ENCODE measurements around the gene POLE2. TPM values are rescaled to one million over a fixed set of nuclear protein-coding genes. Genes with fewer than 3 reads are reported as not detected.

Gene POLE2
- total and polyA plus RNA-seq, 2 of the 13 experiments (the other 11 are each of a cell fraction or from before 2014, with no cell fraction given) = 16.6 to 37.0 TPM

- TF ChIP-seq ZBTB10 (CRISPR knock-in tag; IDR thresholded peaks at IDR 0.05; ENCODE audit: borderline replicate concordance) (no peak), AKAP8 (CRISPR knock-in tag; IDR thresholded peaks at IDR 0.05) (no peak), KLF9 (CRISPR knock-in tag; IDR thresholded peaks at IDR 0.05; ENCODE audit: low read depth) (no peak), ZNF12 (CRISPR knock-in tag; IDR thresholded peaks at IDR 0.05) (no peak; the same call in none of the 2 replicates), ZNF33A (CRISPR knock-in tag; IDR thresholded peaks at IDR 0.05; ENCODE audit: borderline replicate concordance) (no peak), ZSCAN22 (CRISPR knock-in tag; IDR thresholded peaks at IDR 0.05) (no peak), SAFB2 (CRISPR knock-in tag; IDR thresholded peaks at IDR 0.05; ENCODE audit: borderline replicate concordance, low read depth) (no peak; the same call in 1 of the 2 replicates), RBAK (CRISPR knock-in tag; IDR thresholded peaks at IDR 0.05) (no peak), KLF12 (CRISPR knock-in tag; IDR thresholded peaks at IDR 0.05; ENCODE audit: borderline replicate concordance) (no peak), NFIB (CRISPR knock-in tag; IDR thresholded peaks at IDR 0.05; ENCODE audit: borderline replicate concordance) (no peak), PRDM15 (CRISPR knock-in tag; IDR thresholded peaks at IDR 0.05) (peak; percentile 60; the same call in 1 of the 2 replicates), TFDP1 (CRISPR knock-in tag; IDR thresholded peaks at IDR 0.05; ENCODE audit: borderline replicate concordance) (peak; percentile 97), ZXDC (CRISPR knock-in tag; IDR thresholded peaks at IDR 0.05) (no peak; the same call in 1 of the 2 replicates), SNAPC2 (CRISPR knock-in tag; IDR thresholded peaks at IDR 0.05) (no peak; the same call in 1 of the 2 replicates), MXD3 (CRISPR knock-in tag; IDR thresholded peaks at IDR 0.05) (0 out of 2 replicates have a peak, but pooled peaks have one; percentile 24), ZNF577 (CRISPR knock-in tag; IDR thresholded peaks at IDR 0.05; ENCODE audit: borderline replicate concordance, low read depth) (peak; percentile 68; the same call in 1 of the 2 replicates), SUZ12 (IDR thresholded peaks at IDR 0.05; ENCODE audit: low read depth, low read length) (no peak)
Measured at GRCh38 chr14:49687942-49688700, at the start of gene POLE2 (continued).
